Natural killer cell (primary cell): Measurements from ENCODE around the gene PTOV1. TPM values are rescaled to one million over a fixed set of nuclear protein-coding genes. Genes with fewer than 3 reads are reported as not detected.
A peak's percentile ranks its signal among the peaks of the same experiment; 100 is the strongest.

ENCODE experiments used
- ATAC-seq, 3 donors: fragments of 150-1000 bp in 2 of 3; fragments of 200-7000 bp in 1 of 3; cut with Tn5 transposase; 1 replicate in 1 of 3; 2 replicates in 2 of 3; pipeline ENCODE4 v1.10.0; 2021; ENCODE audit warnings: mild to moderate bottlenecking in 2 of 3, moderate library complexity in 2 of 3
- DNase-seq, 2 donors: peaks; one replicate each; pipeline versions ENCODE4 v3.0.0 to v3.0.0-alpha.2; 2013 to 2021; ENCODE audit warnings: mixed read lengths in 1 of 2
- H3K27ac ChIP-seq: one replicate; pipeline ENCODE4 v1.5.1; 2013; ENCODE audit warnings: mild to moderate bottlenecking, low read length
- H3K27me3 ChIP-seq: one replicate; pipeline ENCODE4 v1.6.1; 2013; ENCODE audit warnings: low read length; ENCODE audit not compliant: control insufficient read depth, insufficient read depth
- H3K36me3 ChIP-seq: one replicate; pipeline ENCODE4 v1.6.1; 2013; ENCODE audit warnings: low read length; ENCODE audit not compliant: control insufficient read depth, insufficient read depth
- H3K4me1 ChIP-seq: one replicate; pipeline ENCODE4 v1.6.1; 2013; ENCODE audit warnings: low read length; ENCODE audit not compliant: control insufficient read depth, insufficient read depth
- H3K4me3 ChIP-seq: one replicate; pipeline ENCODE4 v1.5.1; 2013; ENCODE audit warnings: low read length
- H3K9me3 ChIP-seq: one replicate; pipeline ENCODE4 v1.6.1; 2013; ENCODE audit warnings: low read length; ENCODE audit not compliant: control insufficient read depth, insufficient read depth
- H3K27ac Mint-ChIP-seq, 2 donors: one replicate each; pipeline ENCODE4 v1.8.0; 2022; ENCODE audit warnings: mild to moderate bottlenecking in 2 of 2, mixed read lengths in 2 of 2, moderate library complexity in 1 of 2
- H3K27me3 Mint-ChIP-seq, 2 donors: one replicate each; pipeline ENCODE4 v1.8.0; 2022; ENCODE audit warnings: low read depth in 2 of 2, mixed read lengths in 2 of 2
- H3K36me3 Mint-ChIP-seq: one replicate; pipeline ENCODE4 v1.8.0; 2022; ENCODE audit warnings: mixed read lengths
- H3K4me1 Mint-ChIP-seq, 2 donors: one replicate each; pipeline ENCODE4 v1.8.0; 2022; ENCODE audit warnings: mixed read lengths in 2 of 2
- H3K4me3 Mint-ChIP-seq: one replicate; pipeline ENCODE4 v1.8.0; 2022; ENCODE audit warnings: mild to moderate bottlenecking, moderate library complexity, mixed read lengths
- H3K9me3 Mint-ChIP-seq, 2 donors: one replicate each; pipeline ENCODE4 v1.8.0; 2022; ENCODE audit warnings: mixed read lengths in 2 of 2
- CTCF ChIP-seq: fragments of 200-600 bp; IDR thresholded peaks from one replicate; pipeline ENCODE4 v1.8.0; 2022; ENCODE audit warnings: antibody characterized with exemption
- WGBS: methylation state at CpG from one replicate; pipeline ENCODE4 v1.1.7; 2013; ENCODE audit warnings: missing lambda C conversion rate; ENCODE audit not compliant: insufficient coverage; 5-methylcytosine and 5-hydroxymethylcytosine counted together
- intact Hi-C: fragments of 100-400 bp; cut with micrococcal nuclease; formaldehyde crosslinking; loops from one replicate; pipeline ENCODE4 v1.14.2; 2022
- total RNA-seq, 4 donors: library from RNA; stranded (reverse); fragments of 120-200 nt in 1 of 4; gene quantifications; one replicate each; pipeline versions ENCODE4 v1.2.3 to v1.2.4, GENCODE V29; 2013 to 2022

The PTOV1 gene
- total RNA-seq, 3 donors from 2014 or later (not counting 1 experiment from before 2014, with no cell fraction given), result 116 to 132 (median 128) TPM

GRCh38 chr19:49877879-49878743 is 27.2 kb downstream of the PTOV1 start:
- H3K4me1 ChIP-seq, result peaks cover 22% of the 10 kb centered on the region
- intact Hi-C loops, result loop anchor here (1.0 to 5.0 kb wide), 8 partner anchors 9 to 425 kb away; partner anchors contain the start of genes ALDH16A1, ATF5, FUZ and IL4I1
- Mint-ChIP-seq H3K36me3 (no peaks in the 10 kb centered on the region), H3K9me3 (no peaks in the 10 kb centered on the region), H3K27ac (no peak overlapping the region), H3K4me3 (no peak overlapping the region), H3K27me3 (no peaks in the 10 kb centered on the region), H3K4me1 (peaks cover 22 to 26% of the 10 kb centered on the region in 2 donors)
- WGBS, result 14% methylated on average over 39 of the region's 41 CpGs
- no peak for TF ChIP-seq CTCF
- no peaks in the 10 kb centered on the region for H3K9me3 ChIP-seq
- peak overlapping the region; percentile 99 for H3K27ac ChIP-seq
- ATAC-seq (peak; percentile 61 to 79 (median 63)), DNase-seq (peak; percentile 96 to 98)
- H3K36me3 ChIP-seq, result peaks cover 37% of the 10 kb centered on the region
- H3K27me3 ChIP-seq, result no peaks in the 10 kb centered on the region
- peak overlapping the region; percentile 57 for H3K4me3 ChIP-seq

GRCh38 chr19:49878744-49879070 is 27.7 kb downstream of the PTOV1 start:
- Histone ChIP-seq H3K27ac (no peak overlapping the region), H3K4me1 (peaks cover 22% of the 10 kb centered on the region), H3K4me3 (no peak overlapping the region), H3K27me3 (no peaks in the 10 kb centered on the region), H3K9me3 (no peaks in the 10 kb centered on the region), H3K36me3 (peaks cover 43% of the 10 kb centered on the region)
- Mint-ChIP-seq H3K9me3 (no peaks in the 10 kb centered on the region), H3K27ac (no peak overlapping the region), H3K4me3 (no peak overlapping the region), H3K4me1 (peaks cover 22 to 26% of the 10 kb centered on the region in 2 donors), H3K27me3 (no peaks in the 10 kb centered on the region), H3K36me3 (no peaks in the 10 kb centered on the region)
- no peak for TF ChIP-seq CTCF
- 93% methylated on average over 9 of the region's 9 CpGs for WGBS
- no peak for ATAC-seq
- no peak for DNase-seq
- intact Hi-C loops, result loop anchor here (5.0 kb wide), 1 partner anchor 391 kb away; the partner anchor contains the start of gene RPL13A

- Mint-ChIP-seq H3K4me1 (peaks cover 22 to 26% of the 10 kb centered on the region in 2 donors), H3K4me3 (no peak overlapping the region), H3K27ac (no peak overlapping the region), H3K9me3 (no peaks in the 10 kb centered on the region), H3K27me3 (no peaks in the 10 kb centered on the region), H3K36me3 (no peaks in the 10 kb centered on the region)
- DNase-seq (no peak), ATAC-seq (no peak)
- Histone ChIP-seq H3K4me1 (peaks cover 22% of the 10 kb centered on the region), H3K27me3 (no peaks in the 10 kb centered on the region), H3K4me3 (no peak overlapping the region), H3K27ac (no peak overlapping the region), H3K9me3 (no peaks in the 10 kb centered on the region), H3K36me3 (peaks cover 47% of the 10 kb centered on the region)
- no peak for TF ChIP-seq CTCF
- intact Hi-C loops, result loop anchor here (5.0 kb wide), 1 partner anchor 392 kb away; the partner anchor contains the start of gene RPL13A
- 92% methylated on average over 12 of the region's 12 CpGs for WGBS
Measured at GRCh38 chr19:49879243-49879963, 28.4 kb downstream of the PTOV1 start.
